GM19351 (cell line): Measurements from ENCODE around the gene PKM.

Experiments used
- ATAC-seq: cut with Tn5 transposase; IDR thresholded peaks from one replicate; pipeline ENCODE4 v1.9.1; 2021; ENCODE audit warnings: mild to moderate bottlenecking, moderate library complexity; ENCODE audit not compliant: unreplicated experiment

PKM gene

GRCh38 chr15:72236381-72237003 lies 5.5 kb upstream of the PKM start:
- no peak for ATAC-seq

- ATAC-seq = no peak
These were observed 4.3 kb upstream of the PKM start for GRCh38 chr15:72235298-72235697.

DNA sequence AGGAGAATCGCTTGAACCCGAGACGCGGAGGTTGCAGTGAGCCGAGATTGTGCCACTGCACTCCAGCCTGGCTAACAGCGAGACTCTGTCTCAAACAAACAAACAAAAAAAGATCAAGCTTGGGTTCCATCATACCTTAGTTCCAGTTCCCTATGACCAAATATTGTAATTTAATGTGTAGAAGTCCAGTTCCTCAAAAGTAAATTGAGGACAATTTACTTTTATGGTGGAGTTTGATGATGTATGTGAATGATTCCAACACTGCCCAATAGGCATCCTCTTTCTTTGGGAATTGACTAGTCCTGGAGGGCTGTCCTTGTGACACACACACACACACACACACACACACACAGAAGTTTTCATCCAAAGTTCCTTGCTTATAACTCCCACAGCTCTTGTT lies 2.8 kb upstream of the PKM start:
- no peak for ATAC-seq

GRCh38 chr15:72231833-72232478 lies 966 bp upstream of the PKM start:
- no peak for ATAC-seq

DNA sequence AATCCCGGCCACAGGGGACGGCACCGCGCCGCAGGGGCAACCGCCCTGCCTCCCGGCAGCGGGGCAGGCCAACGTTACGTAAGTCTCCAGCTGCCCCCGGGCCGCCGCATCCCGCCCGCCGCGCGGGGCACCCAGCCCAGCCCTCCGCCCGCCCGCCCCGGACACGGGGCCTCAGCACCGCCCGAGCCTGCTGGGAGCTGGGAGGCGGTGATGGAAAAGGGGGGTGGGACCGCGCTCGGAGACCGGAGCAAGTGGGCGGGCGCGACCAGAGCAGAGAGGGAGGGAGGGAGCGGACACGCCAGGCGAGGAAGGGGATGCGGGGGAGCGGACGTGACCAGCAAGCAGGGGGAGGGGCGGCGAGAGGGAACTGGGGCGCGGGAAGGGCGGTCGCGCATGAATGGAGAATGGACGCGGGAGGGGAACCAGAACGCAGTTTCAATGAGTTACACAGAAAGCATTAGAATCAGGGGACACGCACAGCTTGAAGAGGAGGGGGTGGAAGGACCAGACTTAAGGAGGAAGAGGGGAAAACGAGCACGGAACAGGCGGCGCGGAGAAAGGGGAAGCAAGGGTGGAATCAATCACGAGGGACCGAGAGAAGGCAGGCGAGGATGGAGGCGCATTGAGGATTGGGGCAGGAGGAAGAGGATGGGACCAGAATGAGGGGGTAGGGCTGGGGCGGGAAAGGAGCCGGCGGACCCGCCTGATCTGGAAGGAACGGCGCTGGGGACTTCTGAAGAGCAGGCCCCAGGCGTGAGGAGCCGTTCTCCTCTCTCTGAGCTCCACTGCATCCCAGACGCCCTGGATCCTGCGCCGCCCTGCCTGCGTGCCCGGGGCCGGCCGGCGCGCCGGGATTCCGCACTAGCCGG lies 559 bp downstream of the PKM start:
- no peak for ATAC-seq

- no peak for ATAC-seq
These were observed 1.1 kb downstream of the PKM start for GRCh38 chr15:72229947-72230196.

- ATAC-seq = no peak
These were observed 1.7 kb downstream of the PKM start for GRCh38 chr15:72229076-72229946.

DNA sequence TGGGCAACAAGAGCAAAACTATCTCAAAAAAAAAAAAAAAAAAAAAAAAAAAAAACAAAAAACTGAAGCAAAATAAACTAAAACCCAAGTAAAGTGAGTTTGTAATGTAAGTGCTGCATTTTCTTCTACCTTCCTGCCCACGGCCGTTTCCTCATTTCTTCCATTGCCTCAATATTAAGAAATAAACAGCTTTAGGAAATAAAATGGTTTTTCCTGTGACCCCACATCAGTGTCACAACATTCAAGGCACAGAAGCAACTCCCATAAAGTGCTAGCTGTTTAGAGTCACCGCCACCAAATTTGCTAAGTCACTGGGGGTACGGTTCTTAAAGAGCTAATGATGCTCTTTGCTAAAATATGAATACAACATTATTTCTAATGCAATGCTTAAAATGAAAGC lies 3.3 kb downstream of the PKM start:
- no peak for ATAC-seq

GRCh38 chr15:72227192-72227586 lies 3.8 kb downstream of the PKM start:
- ATAC-seq = no peak

DNA sequence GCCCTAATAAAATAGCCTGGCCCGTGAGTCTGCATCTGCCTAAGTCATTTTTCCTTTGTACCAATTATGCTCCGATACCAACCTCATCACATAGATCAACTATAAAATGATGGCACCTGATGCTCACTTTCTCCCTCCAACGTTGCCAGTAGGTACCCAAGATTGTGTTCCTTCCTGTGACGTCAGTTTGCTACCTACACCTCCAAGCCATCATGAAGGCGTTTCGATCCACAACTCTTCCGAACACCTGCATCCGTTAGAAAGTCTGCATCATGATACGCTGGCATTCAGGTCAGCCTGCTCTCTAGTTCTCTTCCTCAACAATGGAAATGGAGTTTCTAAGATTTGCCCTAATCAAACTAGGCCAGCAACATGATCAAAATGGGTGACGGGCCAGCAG lies 7.7 kb downstream of the PKM start:
- no peak for ATAC-seq

DNA sequence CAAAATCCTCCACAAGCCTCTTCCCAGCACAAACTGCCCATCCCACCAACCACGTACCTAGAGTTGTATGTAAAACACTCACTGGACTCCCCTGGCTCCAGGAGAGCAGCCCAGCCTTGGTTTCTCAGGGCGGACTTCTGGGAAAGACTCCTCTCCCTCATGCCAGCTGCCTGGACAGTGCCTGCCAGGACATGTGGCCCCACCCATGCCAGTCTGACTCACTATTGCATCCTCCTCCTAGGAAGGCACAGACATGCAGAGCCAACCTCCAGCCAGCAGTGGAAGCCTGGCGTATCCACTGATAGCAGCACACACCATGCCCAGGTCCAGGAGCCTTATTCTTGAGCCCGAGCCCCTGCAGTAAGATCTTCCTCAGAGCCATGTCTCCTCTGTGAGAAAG lies 8.6 kb downstream of the PKM start:
- ATAC-seq = no peak

GRCh38 chr15:72220687-72221086 lies 10.3 kb downstream of the PKM start:
- no peak for ATAC-seq

GRCh38 chr15:72217216-72217615 lies 13.8 kb downstream of the PKM start:
- no peak for ATAC-seq

DNA sequence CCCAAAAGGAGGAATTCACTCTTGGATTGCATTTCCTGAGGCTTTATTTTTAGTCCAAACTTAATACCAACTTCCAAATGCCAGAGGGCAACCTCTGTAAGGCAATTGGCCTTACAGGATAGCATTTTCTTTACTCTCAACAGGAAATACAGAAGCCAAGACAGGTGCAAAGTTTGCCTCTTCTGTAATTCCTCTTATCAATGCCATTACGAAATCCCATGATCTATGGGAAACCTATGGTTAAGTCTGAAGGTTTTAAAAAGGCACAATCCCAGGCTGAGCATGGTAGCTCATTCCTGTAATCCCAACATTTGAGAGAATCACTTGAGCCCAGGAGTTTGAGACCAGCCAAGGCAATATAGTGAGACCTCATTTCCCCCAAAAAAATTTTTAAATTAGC lies 14.9 kb downstream of the PKM start:
- ATAC-seq = no peak

DNA sequence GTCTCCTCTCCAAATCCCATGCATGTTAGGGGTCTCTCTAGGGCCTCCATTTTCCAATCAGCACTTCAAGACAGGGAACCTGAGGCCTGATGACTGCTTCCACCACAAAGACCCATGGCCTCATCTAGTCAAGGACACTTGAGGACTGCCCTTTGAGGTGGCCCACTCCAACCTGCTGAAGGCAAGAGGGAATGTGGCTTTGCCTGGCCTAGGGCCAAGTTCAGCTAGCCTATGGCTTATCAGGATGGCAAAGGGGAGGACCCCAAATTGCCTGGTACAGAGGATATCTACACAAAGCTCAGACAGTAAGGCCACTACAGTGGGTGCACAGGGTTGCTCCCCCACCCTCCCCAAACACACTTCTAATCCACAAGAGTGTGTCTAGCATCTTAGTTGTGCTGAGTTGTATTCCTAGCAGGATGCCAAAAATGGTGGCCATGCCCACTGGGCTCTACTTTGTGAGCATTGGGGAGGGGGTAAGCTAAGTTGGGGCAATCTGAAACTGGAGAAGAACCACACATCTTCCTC lies 23.4 kb downstream of the PKM start:
- no peak for ATAC-seq

DNA sequence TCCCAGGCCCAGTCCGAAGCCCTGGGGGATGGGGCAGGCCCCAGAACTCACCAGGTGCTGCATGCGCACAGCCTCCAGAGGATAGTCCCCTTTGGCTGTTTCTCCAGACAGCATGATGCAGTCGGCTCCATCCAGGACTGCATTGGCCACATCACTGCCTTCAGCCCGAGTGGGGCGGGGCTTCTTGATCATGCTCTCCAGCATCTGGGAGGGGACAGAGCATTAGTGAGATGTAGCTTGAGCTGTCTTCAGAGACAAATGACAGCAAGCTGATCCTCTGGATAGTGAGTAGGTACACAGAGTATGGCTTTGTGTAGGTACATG lies 24.4 kb downstream of the PKM start:
- no peak for ATAC-seq

DNA sequence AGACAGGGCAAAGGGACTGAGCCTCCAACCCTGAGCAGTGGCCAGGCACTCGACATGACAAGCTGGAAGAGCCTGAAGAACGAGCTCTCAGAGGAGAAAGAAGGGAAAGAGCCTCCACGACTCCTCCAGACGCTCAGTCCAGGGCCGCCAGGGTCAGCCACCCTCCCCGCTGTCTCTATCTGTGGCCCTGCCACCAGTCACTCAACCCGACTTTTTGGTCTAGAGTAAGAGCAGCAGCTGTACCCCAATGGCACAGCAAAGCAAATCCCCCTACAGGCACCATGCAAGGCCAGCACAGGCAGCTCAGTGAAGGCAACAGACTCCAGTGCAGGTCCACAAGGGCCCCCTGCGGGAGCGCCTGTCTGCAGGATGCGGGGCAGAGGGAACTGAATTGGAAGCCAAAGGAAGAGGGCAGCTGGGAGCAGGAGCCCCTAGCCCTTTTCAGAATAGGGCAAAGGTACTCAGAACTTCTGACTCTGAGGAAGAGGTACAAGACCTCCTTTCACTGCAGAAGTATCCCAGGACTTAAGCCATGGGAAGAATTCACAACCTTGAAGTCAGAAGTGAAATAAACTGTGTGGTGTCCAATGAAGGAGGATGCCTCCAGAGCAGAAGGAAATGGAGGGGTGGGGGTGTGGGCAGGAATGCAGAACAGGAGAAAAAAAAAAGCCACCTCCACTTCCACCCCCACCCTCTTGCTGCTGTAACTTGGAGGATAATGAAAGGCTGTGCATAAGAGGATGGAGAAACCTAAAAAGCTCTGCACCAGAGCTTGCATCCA lies 24.9 kb downstream of the PKM start:
- ATAC-seq = no peak

DNA sequence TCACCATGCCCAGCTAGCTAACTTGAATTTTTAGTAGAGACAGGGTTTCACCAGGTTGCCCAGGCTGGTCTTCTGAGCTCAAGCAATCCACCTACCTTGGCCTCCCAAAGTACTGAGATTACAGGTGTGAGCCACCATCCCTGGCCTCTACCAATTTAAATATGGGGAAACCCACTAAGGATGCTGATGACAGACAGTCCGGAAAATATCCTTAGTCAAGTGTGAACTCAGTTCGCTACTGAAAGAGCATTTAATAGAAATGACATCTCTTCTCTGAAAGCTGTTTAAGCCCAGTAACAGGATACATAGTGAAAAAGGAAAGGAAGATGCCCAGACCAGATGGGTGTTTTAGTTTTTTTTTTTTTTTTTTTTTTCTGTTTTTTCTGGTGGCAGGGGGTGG lies 25.7 kb downstream of the PKM start:
- no peak for ATAC-seq

- ATAC-seq = no peak
These were observed 27.5 kb downstream of the PKM start for GRCh38 chr15:72203507-72203837.

DNA sequence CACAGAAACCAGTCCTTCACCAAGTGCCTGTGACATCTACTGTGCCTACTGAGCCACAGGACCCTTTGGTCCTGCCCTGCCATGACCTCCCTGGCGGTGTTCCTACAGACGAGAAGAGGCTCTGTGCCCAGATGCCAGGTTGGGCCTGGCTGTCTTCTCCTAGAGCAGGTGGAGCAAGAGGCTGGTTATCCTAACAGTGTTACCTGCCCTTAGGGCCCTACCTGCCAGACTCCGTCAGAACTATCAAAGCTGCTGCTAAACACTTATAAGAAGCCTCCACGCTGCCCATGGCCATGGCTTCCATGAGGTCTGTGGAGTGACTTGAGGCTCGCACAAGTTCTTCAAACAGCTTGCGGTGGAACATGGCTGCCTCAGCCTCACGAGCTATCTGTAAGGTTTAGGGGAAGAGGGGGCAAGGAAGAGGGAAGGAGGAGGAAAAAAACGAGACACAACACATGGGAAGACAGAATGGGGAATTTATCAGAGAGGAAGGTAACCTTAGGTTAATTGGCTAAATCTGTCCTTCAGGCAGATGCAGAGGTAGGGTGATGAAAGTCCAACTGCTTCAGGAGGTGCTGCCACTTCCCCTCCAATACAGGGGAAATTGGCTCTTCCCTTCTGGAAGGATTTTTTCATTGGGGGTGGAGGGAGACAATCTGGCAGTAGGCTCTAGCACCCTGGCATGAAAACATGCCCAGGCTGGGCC lies 28.0 kb downstream of the PKM start:
- no peak for ATAC-seq
